ENCODE data around the gene OTOG. TPM values are rescaled to one million over a fixed set of nuclear protein-coding genes. Genes with fewer than 3 reads are reported as not detected.

The OTOG gene
- total and polyA plus RNA-seq, 4 experiments from 2014 or later = not detected

GRCh38 chr11:17652556-17652955, 105.5 kb downstream of the OTOG start:
- Mint-ChIP-seq H3K9me3 (peaks cover 4 to 26% (median 21%) of the 10 kb centered on the region in 8 donors), H3K27ac (no peak overlapping the region), H3K4me3 (no peak overlapping the region), H3K4me1 (no peaks in the 10 kb centered on the region), H3K36me3 (no peaks in the 10 kb centered on the region), H3K27me3 (peaks cover 24 to 31% of the 10 kb centered on the region in 2 donors)
- Histone ChIP-seq H3K4me1 (ENCODE audit: insufficient read depth, low read length) (no peaks in the 10 kb centered on the region), H3K27ac (ENCODE audit: low read depth, low read length) (no peak overlapping the region), H3K36me3 (ENCODE audit: insufficient read depth, low read length) (no peaks in the 10 kb centered on the region), H3K9me3 (ENCODE audit: control insufficient read depth in 1 of 2, low read length in 2 of 2) (peaks cover 0 to 3% of the 10 kb centered on the region in 2 donors), H3K4me3 (ENCODE audit: low read length in 2 of 2) (no peak overlapping the region), H3K27me3 (ENCODE audit: insufficient read depth, low read length) (peaks cover 5% of the 10 kb centered on the region)
- no peak for DNase-seq
- CTCF ChIA-PET (ENCODE audit: partially characterized antibody) = no interaction called here
- intact Hi-C loops (cut with micrococcal nuclease) = no loop called here
- POLR2A ChIA-PET (ENCODE audit: partially characterized antibody) = no interaction called here

- ChIA-PET CTCF (ENCODE audit: partially characterized antibody) (no interaction called here), POLR2A (ENCODE audit: partially characterized antibody) (no interaction called here)
- H3K4me1 ChIP-seq (ENCODE audit: insufficient read depth, low read length) = no peaks in the 10 kb centered on the region
- intact Hi-C loops (cut with micrococcal nuclease) = no loop called here
- no peaks in the 10 kb centered on the region for H3K36me3 ChIP-seq (ENCODE audit: insufficient read depth, low read length)
- H3K36me3 Mint-ChIP-seq = no peaks in the 10 kb centered on the region
- no peak overlapping the region for H3K27ac ChIP-seq (ENCODE audit: low read depth, low read length)
- H3K4me3 ChIP-seq (ENCODE audit: low read length in 2 of 2) = no peak overlapping the region
- peaks cover 5% of the 10 kb centered on the region for H3K27me3 ChIP-seq (ENCODE audit: insufficient read depth, low read length)
- H3K4me3 Mint-ChIP-seq = no peak overlapping the region
- H3K4me1 Mint-ChIP-seq = no peaks in the 10 kb centered on the region
- no peak for DNase-seq
- no peak overlapping the region for H3K27ac Mint-ChIP-seq
- H3K9me3 ChIP-seq (ENCODE audit: control insufficient read depth in 1 of 2, low read length in 2 of 2) = peaks cover 0 to 3% of the 10 kb centered on the region in 2 donors
- peaks cover 19 to 33% of the 10 kb centered on the region in 2 donors for H3K27me3 Mint-ChIP-seq
- H3K9me3 Mint-ChIP-seq = peaks cover 4 to 19% (median 16%) of the 10 kb centered on the region in 8 donors
These were observed 106.6 kb downstream of the OTOG start for GRCh38 chr11:17653611-17654010.

GRCh38 chr11:17655682-17656081, 108.6 kb downstream of the OTOG start:
- ChIA-PET CTCF (ENCODE audit: partially characterized antibody) (no interaction called here), POLR2A (ENCODE audit: partially characterized antibody) (no interaction called here)
- no peak for DNase-seq
- intact Hi-C loops (cut with micrococcal nuclease) = no loop called here
- Mint-ChIP-seq H3K36me3 (no peaks in the 10 kb centered on the region), H3K4me1 (no peaks in the 10 kb centered on the region), H3K27me3 (peaks cover 16 to 20% of the 10 kb centered on the region in 2 donors), H3K27ac (no peak overlapping the region), H3K9me3 (peaks cover 4 to 17% (median 14%) of the 10 kb centered on the region in 8 donors), H3K4me3 (peak overlapping the region in 1 of 8 donors; percentile 2)
- Histone ChIP-seq H3K27me3 (ENCODE audit: insufficient read depth, low read length) (peaks cover 1% of the 10 kb centered on the region), H3K4me3 (ENCODE audit: low read length in 2 of 2) (no peak overlapping the region), H3K9me3 (ENCODE audit: control insufficient read depth in 1 of 2, low read length in 2 of 2) (peaks cover 0 to 3% of the 10 kb centered on the region in 2 donors), H3K36me3 (ENCODE audit: insufficient read depth, low read length) (no peaks in the 10 kb centered on the region), H3K4me1 (ENCODE audit: insufficient read depth, low read length) (no peaks in the 10 kb centered on the region), H3K27ac (ENCODE audit: low read depth, low read length) (no peak overlapping the region)

- H3K27me3 ChIP-seq (ENCODE audit: insufficient read depth, low read length) = no peaks in the 10 kb centered on the region
These were observed 111.2 kb downstream of the OTOG start for GRCh38 chr11:17658211-17658610.

GRCh38 chr11:17668166-17668565, 121.1 kb downstream of the OTOG start:
- CTCF ChIA-PET (ENCODE audit: partially characterized antibody) = no interaction called here
- Mint-ChIP-seq H3K9me3 (peaks cover 0 to 10% (median 5%) of the 10 kb centered on the region in 8 donors), H3K27ac (no peak overlapping the region), H3K36me3 (no peaks in the 10 kb centered on the region), H3K4me1 (no peaks in the 10 kb centered on the region), H3K27me3 (peaks cover 9 to 12% of the 10 kb centered on the region in 2 donors), H3K4me3 (no peak overlapping the region)
- Histone ChIP-seq H3K27ac (ENCODE audit: low read depth, low read length) (no peak overlapping the region), H3K27me3 (ENCODE audit: insufficient read depth, low read length) (no peaks in the 10 kb centered on the region), H3K36me3 (ENCODE audit: insufficient read depth, low read length) (no peaks in the 10 kb centered on the region), H3K4me3 (ENCODE audit: low read length in 2 of 2) (no peak overlapping the region), H3K9me3 (ENCODE audit: control insufficient read depth in 1 of 2, low read length in 2 of 2) (no peaks in the 10 kb centered on the region), H3K4me1 (ENCODE audit: insufficient read depth, low read length) (no peaks in the 10 kb centered on the region)
- POLR2A ChIA-PET (ENCODE audit: partially characterized antibody) = no interaction called here
- no peak for DNase-seq
- intact Hi-C loops (cut with micrococcal nuclease) = no loop called here

More at GRCh38 chr11:17658211-17658610, 111.2 kb downstream of the OTOG start:
- peaks cover 0 to 3% of the 10 kb centered on the region in 2 donors for H3K9me3 ChIP-seq (ENCODE audit: control insufficient read depth in 1 of 2, low read length in 2 of 2)
- peaks cover 4 to 17% (median 14%) of the 10 kb centered on the region in 8 donors for H3K9me3 Mint-ChIP-seq
- H3K27ac ChIP-seq (ENCODE audit: low read depth, low read length) = no peak overlapping the region
- H3K27me3 Mint-ChIP-seq = peaks cover 10 to 15% of the 10 kb centered on the region in 2 donors
- H3K4me3 ChIP-seq (ENCODE audit: low read length in 2 of 2) = no peak overlapping the region
- no peaks in the 10 kb centered on the region for H3K36me3 Mint-ChIP-seq
- ChIA-PET CTCF (ENCODE audit: partially characterized antibody) (no interaction called here), POLR2A (ENCODE audit: partially characterized antibody) (no interaction called here)
- intact Hi-C loops (cut with micrococcal nuclease) = no loop called here
- H3K36me3 ChIP-seq (ENCODE audit: insufficient read depth, low read length) = no peaks in the 10 kb centered on the region
- H3K4me1 ChIP-seq (ENCODE audit: insufficient read depth, low read length) = no peaks in the 10 kb centered on the region
- no peak overlapping the region for H3K27ac Mint-ChIP-seq
- H3K4me1 Mint-ChIP-seq = no peaks in the 10 kb centered on the region
- no peak overlapping the region for H3K4me3 Mint-ChIP-seq
- no peak for DNase-seq

DNA sequence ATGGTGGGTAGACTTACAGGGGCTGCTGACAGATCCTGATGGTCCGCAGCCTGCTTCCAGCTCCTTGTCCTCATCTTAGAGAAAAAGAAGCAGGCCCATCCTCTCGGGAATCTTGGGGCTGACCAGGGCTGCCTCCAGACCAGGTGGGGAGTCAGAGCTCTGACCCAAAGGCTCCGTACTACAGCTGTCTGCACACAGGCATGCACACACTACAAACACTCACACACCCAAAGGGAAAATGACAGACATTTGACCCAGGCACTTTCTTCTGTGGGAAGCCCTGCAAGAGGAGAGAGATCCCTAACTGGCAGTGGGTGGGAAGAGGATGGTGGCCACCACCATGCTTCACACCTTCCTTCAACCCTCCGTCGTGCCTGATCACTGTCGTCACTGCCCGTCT, 125.4 kb downstream of the OTOG start:
- POLR2A ChIA-PET (ENCODE audit: partially characterized antibody) = no interaction called here
- H3K27ac ChIP-seq (ENCODE audit: low read depth, low read length) = no peak overlapping the region
- DNase-seq = no peak
- Mint-ChIP-seq H3K27ac (no peak overlapping the region), H3K9me3 (peaks cover 3 to 36% (median 24%) of the 10 kb centered on the region in 8 donors), H3K36me3 (no peaks in the 10 kb centered on the region), H3K4me1 (no peaks in the 10 kb centered on the region), H3K4me3 (no peak overlapping the region), H3K27me3 (peaks cover 16 to 20% of the 10 kb centered on the region in 2 donors)
- H3K4me1 ChIP-seq (ENCODE audit: insufficient read depth, low read length) = no peaks in the 10 kb centered on the region
- CTCF ChIA-PET (ENCODE audit: partially characterized antibody) = no interaction called here
- H3K27me3 ChIP-seq (ENCODE audit: insufficient read depth, low read length) = no peaks in the 10 kb centered on the region
- H3K36me3 ChIP-seq (ENCODE audit: insufficient read depth, low read length) = no peaks in the 10 kb centered on the region
- peaks cover 0 to 5% of the 10 kb centered on the region in 2 donors for H3K9me3 ChIP-seq (ENCODE audit: control insufficient read depth in 1 of 2, low read length in 2 of 2)
- intact Hi-C loops (cut with micrococcal nuclease) = no loop called here
- no peak overlapping the region for H3K4me3 ChIP-seq (ENCODE audit: low read length in 2 of 2)

GRCh38 chr11:17673951-17674350, 126.9 kb downstream of the OTOG start:
- H3K36me3 Mint-ChIP-seq = no peaks in the 10 kb centered on the region
- no peak overlapping the region for H3K27ac Mint-ChIP-seq
- Histone ChIP-seq H3K27ac (ENCODE audit: low read depth, low read length) (no peak overlapping the region), H3K4me1 (ENCODE audit: insufficient read depth, low read length) (no peaks in the 10 kb centered on the region), H3K9me3 (ENCODE audit: control insufficient read depth in 1 of 2, low read length in 2 of 2) (peaks cover 0 to 5% of the 10 kb centered on the region in 2 donors), H3K36me3 (ENCODE audit: insufficient read depth, low read length) (no peaks in the 10 kb centered on the region), H3K4me3 (ENCODE audit: low read length in 2 of 2) (no peak overlapping the region), H3K27me3 (ENCODE audit: insufficient read depth, low read length) (no peaks in the 10 kb centered on the region)
- CTCF ChIA-PET (ENCODE audit: partially characterized antibody) = no interaction called here
- no peaks in the 10 kb centered on the region for H3K4me1 Mint-ChIP-seq
- peaks cover 17 to 20% of the 10 kb centered on the region in 2 donors for H3K27me3 Mint-ChIP-seq
- H3K4me3 Mint-ChIP-seq = no peak overlapping the region
- no peak for DNase-seq
- intact Hi-C loops (cut with micrococcal nuclease) = no loop called here
- peaks cover 3 to 40% (median 25%) of the 10 kb centered on the region in 8 donors for H3K9me3 Mint-ChIP-seq
- POLR2A ChIA-PET (ENCODE audit: partially characterized antibody) = no interaction called here

DNA sequence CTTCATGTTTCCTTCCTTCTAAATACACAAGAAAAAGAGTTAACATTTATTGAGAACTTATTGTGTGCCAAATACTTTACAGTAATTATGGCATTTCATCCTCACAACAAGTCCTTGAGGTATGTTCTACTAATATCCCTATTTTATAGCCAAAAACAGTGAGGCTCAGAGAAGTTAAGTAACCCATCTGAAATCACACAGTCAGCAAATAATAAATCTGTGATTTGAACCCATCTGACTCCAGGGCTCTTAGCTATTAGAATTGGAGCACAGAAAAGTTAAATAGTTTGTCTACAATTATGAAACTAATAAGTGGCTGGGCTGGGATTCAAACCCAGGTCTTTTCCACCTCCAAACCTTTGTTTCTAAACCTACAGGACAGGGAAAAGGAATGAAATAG, 135.8 kb downstream of the OTOG start:
- H3K27me3 Mint-ChIP-seq = peaks cover 12 to 23% of the 10 kb centered on the region in 2 donors
- CTCF ChIA-PET (ENCODE audit: partially characterized antibody) = no interaction called here
- Histone ChIP-seq H3K27ac (ENCODE audit: low read depth, low read length) (no peak overlapping the region), H3K9me3 (ENCODE audit: control insufficient read depth in 1 of 2, low read length in 2 of 2) (no peaks in the 10 kb centered on the region), H3K27me3 (ENCODE audit: insufficient read depth, low read length) (no peaks in the 10 kb centered on the region), H3K4me1 (ENCODE audit: insufficient read depth, low read length) (no peaks in the 10 kb centered on the region), H3K36me3 (ENCODE audit: insufficient read depth, low read length) (no peaks in the 10 kb centered on the region), H3K4me3 (ENCODE audit: low read length in 2 of 2) (no peak overlapping the region)
- H3K9me3 Mint-ChIP-seq = peaks cover 0 to 5% (median 1%) of the 10 kb centered on the region in 8 donors
- no peak overlapping the region for H3K4me3 Mint-ChIP-seq
- DNase-seq = no peak
- intact Hi-C loops (cut with micrococcal nuclease) = no loop called here
- POLR2A ChIA-PET (ENCODE audit: partially characterized antibody) = no interaction called here
- H3K27ac Mint-ChIP-seq = no peak overlapping the region
- H3K36me3 Mint-ChIP-seq = no peaks in the 10 kb centered on the region
- H3K4me1 Mint-ChIP-seq = no peaks in the 10 kb centered on the region

Measured in CD4-positive, alpha-beta memory T cell (primary cell).